Measurements from ENCODE around the gene PDE3A. TPM values are rescaled to one million over a fixed set of nuclear protein-coding genes. Genes with fewer than 3 reads are reported as not detected.

The PDE3A gene
- total RNA-seq, 2 donors from 2014 or later = 78.3 to 110 TPM

DNA sequence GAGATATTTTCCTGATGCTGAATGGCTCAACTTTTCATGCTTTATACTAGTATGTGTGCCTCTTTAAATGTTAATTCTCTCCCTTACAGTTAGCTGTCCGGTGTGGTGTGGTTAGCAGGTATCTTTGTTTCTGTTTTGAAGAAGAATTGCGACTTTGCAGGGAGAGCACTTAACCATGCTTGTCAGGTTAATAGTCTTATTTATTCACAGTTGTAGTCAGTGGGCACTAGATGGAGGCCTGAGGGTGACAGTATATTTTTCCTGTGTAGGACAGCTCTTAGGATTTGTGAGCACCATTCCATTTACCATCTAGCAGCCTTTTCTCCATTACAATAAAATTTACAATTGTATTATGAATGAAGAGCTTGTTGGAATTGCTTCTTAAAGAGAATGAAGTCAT is 34.9 kb downstream of the PDE3A start:
- ATAC-seq (ENCODE audit: insufficient number of reproducible peaks, low FRiP score, low read depth) = no peak
- no peak overlapping the region for H3K27ac ChIP-seq
- H3K9me3 ChIP-seq = no peaks in the 10 kb centered on the region
- TF ChIP-seq, protein P1, sequence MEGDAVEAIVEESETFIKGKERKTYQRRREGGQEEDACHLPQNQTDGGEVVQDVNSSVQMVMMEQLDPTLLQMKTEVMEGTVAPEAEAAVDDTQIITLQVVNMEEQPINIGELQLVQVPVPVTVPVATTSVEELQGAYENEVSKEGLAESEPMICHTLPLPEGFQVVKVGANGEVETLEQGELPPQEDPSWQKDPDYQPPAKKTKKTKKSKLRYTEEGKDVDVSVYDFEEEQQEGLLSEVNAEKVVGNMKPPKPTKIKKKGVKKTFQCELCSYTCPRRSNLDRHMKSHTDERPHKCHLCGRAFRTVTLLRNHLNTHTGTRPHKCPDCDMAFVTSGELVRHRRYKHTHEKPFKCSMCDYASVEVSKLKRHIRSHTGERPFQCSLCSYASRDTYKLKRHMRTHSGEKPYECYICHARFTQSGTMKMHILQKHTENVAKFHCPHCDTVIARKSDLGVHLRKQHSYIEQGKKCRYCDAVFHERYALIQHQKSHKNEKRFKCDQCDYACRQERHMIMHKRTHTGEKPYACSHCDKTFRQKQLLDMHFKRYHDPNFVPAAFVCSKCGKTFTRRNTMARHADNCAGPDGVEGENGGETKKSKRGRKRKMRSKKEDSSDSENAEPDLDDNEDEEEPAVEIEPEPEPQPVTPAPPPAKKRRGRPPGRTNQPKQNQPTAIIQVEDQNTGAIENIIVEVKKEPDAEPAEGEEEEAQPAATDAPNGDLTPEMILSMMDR (IDR thresholded peaks at IDR 0.05) = no peak
- no peak for DNase-seq (ENCODE audit: low spot score)
- H3K27me3 ChIP-seq (replicated peaks; ENCODE audit: insufficient read depth) = no peaks in the 10 kb centered on the region
- H3K4me1 ChIP-seq (ENCODE audit: control insufficient read depth in 1 of 2, low read depth in 2 of 2) = peaks cover 18 to 50% of the 10 kb centered on the region in 2 donors
- no peak overlapping the region for H3K4me3 ChIP-seq
- H3K36me3 ChIP-seq = no peaks in the 10 kb centered on the region

- Histone ChIP-seq H3K27me3 (replicated peaks; ENCODE audit: insufficient read depth) (no peaks in the 10 kb centered on the region), H3K4me1 (ENCODE audit: control insufficient read depth in 1 of 2, low read depth in 2 of 2) (peaks cover 14 to 49% of the 10 kb centered on the region in 2 donors), H3K36me3 (no peaks in the 10 kb centered on the region), H3K9me3 (no peaks in the 10 kb centered on the region), H3K4me3 (no peak overlapping the region), H3K27ac (no peak overlapping the region)
- no peak for DNase-seq (ENCODE audit: low spot score)
- no peak for ATAC-seq (ENCODE audit: insufficient number of reproducible peaks, low FRiP score, low read depth)
- TF ChIP-seq, protein P1 (IDR thresholded peaks at IDR 0.05) = no peak
Observed at GRCh38 chr12:20404576-20405346, 36.4 kb downstream of the PDE3A start.

DNA sequence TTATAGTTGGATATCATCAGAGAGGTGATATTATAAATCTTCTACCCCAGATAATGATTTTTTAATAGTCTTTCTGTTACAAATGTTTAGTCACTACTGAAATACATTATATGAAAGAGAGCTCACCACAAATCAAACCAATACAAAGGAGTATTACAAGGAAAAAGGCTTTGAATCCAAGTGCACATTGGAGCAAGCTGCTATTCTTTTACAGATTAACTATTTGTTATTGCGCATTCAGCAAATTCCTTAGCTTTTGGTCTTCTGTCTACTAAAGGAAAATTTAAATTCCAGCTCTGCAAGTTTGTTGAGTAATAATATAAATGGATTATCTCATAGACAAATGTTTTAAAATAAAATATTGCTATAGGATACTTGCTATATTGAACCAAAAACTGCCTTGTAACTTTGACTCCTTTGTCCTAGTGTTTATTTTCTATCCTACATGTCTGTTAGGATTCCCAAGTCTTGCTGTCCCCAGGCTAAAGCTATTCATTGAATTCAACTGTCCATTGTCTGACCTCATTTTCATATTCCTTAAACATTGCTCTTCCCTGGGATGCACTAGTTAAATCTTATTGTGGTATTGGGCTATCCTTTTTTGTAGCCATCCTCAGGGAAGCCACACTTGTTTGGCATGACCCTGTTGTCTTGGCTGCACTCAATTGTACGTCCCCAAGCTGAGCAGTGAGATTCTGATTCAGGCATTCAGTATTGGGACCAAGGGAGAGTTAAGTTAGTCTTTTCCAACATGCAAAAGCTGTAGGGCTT is 41.5 kb downstream of the PDE3A start:
- Histone ChIP-seq H3K4me3 (no peak overlapping the region), H3K27me3 (replicated peaks; ENCODE audit: insufficient read depth) (no peaks in the 10 kb centered on the region), H3K27ac (no peak overlapping the region), H3K4me1 (ENCODE audit: control insufficient read depth in 1 of 2, low read depth in 2 of 2) (peaks cover 17 to 57% of the 10 kb centered on the region in 2 donors), H3K36me3 (no peaks in the 10 kb centered on the region), H3K9me3 (no peaks in the 10 kb centered on the region)
- TF ChIP-seq, protein P1 (IDR thresholded peaks at IDR 0.05) = no peak
- no peak for ATAC-seq (ENCODE audit: insufficient number of reproducible peaks, low FRiP score, low read depth)
- no peak for DNase-seq (ENCODE audit: low spot score)

- Histone ChIP-seq H3K27me3 (replicated peaks; ENCODE audit: insufficient read depth) (no peaks in the 10 kb centered on the region), H3K27ac (no peak overlapping the region), H3K36me3 (no peaks in the 10 kb centered on the region), H3K4me1 (ENCODE audit: control insufficient read depth in 1 of 2, low read depth in 2 of 2) (peaks cover 27 to 57% of the 10 kb centered on the region in 2 donors), H3K9me3 (no peaks in the 10 kb centered on the region), H3K4me3 (no peak overlapping the region)
- DNase-seq (ENCODE audit: low spot score) (no peak), ATAC-seq (ENCODE audit: insufficient number of reproducible peaks, low FRiP score, low read depth) (no peak)
- TF ChIP-seq, protein P1 (IDR thresholded peaks at IDR 0.05) = no peak
Observed at GRCh38 chr12:20410734-20411133, 42.4 kb downstream of the PDE3A start.

- no peaks in the 10 kb centered on the region for H3K36me3 ChIP-seq
- H3K27me3 ChIP-seq (replicated peaks; ENCODE audit: insufficient read depth) = no peaks in the 10 kb centered on the region
- no peaks in the 10 kb centered on the region for H3K9me3 ChIP-seq
- TF ChIP-seq, protein P1 (IDR thresholded peaks at IDR 0.05) = no peak
- no peak for ATAC-seq (ENCODE audit: insufficient number of reproducible peaks, low FRiP score, low read depth)
- peaks cover 27 to 60% of the 10 kb centered on the region in 2 donors for H3K4me1 ChIP-seq (ENCODE audit: control insufficient read depth in 1 of 2, low read depth in 2 of 2)
- no peak overlapping the region for H3K4me3 ChIP-seq
- no peak for DNase-seq (ENCODE audit: low spot score)
- no peak overlapping the region for H3K27ac ChIP-seq
Observed at GRCh38 chr12:20411345-20411744, 43.0 kb downstream of the PDE3A start.

Data from thoracic aorta (tissue), 2 donors.